ENCODE data around the gene ANKRD12.
A peak's percentile ranks its signal among the peaks of the same experiment; 100 is the strongest.

Gene ANKRD12

DNA sequence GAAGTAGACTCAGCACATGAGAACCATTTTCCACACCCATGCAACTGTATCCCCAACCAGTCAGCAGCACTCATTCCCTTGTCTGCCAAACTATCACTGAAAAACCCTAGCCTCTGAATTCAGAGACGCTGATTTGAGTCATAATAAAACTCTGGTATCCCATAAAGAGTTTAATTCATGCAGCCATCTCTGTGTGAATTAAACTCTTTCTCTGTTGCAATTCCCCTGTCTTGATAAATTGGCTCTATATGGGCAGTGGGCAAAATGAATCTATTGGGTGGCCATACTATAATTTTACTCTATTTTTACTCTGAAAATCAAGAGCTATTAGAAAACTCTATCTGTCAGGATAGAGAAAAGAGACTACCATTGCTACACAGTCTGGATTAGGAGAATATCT, 157.4 kb downstream of the ANKRD12 start:
- DNase-seq, result no peak

DNA sequence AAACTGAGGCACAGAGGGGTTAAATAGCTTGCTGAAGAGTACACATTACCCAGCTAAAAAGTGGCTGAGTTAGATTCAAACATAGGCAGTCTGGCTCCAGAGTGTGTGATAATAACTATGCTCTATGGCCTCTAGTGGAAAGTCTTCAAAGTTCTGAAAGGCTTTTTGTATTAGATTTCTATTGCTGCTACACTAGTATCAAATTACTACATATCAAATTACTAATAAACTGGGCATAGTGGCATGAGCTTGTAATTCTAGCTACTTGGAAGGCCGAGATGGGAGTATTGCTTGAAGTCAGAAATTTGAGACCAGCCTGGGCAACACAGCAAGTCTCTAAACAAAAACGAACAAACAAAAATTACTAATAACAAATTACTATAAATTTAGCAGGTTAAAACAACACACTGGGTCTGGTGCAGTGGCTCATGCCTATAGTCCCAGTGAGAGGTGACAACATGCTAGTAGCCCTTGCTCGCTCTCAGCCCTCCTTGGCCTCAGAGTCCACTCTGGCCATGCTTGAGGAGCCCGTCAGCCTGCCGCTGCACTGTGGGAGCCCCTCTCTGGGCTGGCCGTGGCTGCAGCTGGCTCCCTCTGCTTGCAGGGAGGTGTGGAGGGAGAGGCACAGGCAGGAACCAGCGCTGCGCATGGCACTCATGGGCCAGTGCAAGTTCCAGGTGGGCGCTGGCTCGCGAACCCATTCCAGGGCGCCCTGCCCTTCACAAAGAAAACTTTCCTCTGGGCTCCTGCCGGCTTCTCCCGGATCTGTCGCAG, 159.8 kb downstream of the ANKRD12 start:
- no peak for DNase-seq

DNA sequence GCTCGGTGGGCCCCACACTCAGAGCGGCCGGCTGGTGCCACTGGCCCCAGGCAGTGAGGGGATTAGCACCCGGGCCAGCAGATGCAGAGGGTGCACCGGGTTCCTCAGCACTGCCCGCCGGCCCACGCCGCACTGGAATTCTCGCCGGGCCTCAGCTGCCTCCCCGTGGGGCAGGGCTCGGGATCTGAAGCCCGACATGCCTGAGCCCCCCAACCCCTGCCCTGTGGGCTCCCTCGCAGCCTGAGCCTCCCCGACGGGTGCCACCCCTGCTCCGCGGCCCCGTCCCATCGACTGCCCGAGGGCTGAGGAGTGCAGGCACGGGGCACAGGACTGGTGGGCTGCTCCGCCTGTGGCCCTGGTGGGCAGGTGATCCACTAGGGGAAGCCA, 160.4 kb downstream of the ANKRD12 start:
- DNase-seq, result no peak

DNA sequence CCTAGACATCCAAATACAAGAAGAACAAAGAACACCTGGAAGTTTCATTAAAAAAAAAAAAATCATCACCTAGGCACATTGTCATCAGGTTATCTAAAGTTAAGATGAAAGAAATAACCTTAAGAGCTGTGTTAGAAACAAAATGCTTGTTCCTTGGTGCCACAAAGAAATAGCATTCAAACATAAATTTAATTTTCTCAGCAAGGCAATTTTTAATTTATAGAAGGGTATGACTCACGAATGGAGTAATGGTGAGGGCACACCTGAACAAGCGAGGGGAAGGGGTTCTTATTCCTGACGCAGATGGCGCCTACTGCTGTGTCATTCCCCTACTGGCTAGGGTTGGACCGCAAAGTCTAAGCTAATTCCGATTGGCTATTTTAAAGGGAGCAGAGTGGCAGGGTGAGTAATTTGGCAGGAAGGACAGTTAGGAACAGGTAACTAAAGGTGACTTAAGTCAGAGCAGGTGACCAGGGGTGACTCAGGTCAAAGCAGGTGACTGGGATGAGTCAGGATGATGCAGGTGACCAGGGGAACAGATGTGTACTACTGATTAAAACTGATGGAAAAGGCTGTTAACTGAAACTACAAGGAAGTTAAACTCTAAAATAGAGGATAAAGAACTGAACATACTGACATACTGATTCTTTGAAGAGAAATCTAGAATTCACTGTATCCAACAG, 167.9 kb downstream of the ANKRD12 start:
- DNase-seq, result no peak

DNA sequence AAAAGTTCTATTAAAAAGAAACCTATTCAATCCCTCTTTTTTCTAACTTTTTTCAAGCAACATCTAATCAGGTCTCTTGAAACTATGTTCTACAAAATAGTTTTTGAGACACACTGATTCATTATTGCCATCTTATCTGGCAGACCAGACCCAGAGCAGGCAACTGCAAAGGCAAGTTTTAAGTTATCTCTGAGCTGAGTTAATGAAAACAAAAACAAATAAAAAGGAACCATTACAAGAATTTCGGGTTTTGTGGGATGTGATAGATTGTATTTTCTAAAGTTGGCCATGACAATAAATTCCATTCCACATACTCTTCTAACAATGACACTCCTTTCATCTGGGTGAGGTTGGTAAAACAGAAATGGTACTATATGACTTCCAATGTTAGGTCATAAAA, 182.8 kb downstream of the ANKRD12 start:
- DNase-seq, result no peak

DNA sequence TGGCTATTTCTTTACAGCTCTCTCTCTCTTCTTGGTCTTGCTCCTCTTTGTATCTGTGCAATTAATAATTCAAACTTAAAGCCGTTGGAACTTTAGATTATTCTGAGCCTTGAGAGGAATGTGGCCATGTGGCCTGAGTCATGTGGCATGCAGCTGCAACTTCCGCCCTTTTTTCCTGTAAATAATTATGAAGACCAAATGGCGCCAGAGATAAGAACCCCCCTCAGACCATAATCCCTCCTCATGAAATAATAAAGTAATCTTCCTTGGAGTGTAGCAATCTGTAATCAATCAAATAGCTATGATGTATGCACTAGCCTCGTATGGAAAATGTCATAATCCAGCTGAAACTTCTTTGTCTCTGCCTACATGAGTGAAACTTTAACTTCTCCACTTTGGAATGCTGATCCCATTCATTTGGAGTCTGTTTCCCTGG, 184.5 kb downstream of the ANKRD12 start:
- no peak for DNase-seq

GRCh38 chr18:9321736-9322135, 185.2 kb downstream of the ANKRD12 start:
- DNase-seq, result no peak

DNA sequence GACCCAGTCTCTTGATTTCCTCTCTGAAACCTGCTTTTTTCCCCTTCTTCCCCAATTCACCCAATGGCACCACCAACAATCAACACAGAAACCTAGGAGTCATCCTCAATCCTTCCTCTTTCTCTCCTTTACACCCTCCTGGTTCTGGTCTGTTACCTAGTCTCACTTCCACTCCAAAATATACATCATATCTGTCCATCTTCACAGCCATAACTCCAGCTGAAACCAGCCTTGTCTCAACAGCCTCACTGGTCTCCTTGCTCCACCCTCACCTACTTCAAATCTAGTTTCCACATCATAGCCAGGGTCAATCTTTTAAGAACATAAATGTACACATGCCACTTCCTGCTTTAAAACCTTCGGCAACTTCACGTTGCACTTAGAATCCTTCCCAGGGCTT, 186.2 kb downstream of the ANKRD12 start:
- DNase-seq, result no peak

DNA sequence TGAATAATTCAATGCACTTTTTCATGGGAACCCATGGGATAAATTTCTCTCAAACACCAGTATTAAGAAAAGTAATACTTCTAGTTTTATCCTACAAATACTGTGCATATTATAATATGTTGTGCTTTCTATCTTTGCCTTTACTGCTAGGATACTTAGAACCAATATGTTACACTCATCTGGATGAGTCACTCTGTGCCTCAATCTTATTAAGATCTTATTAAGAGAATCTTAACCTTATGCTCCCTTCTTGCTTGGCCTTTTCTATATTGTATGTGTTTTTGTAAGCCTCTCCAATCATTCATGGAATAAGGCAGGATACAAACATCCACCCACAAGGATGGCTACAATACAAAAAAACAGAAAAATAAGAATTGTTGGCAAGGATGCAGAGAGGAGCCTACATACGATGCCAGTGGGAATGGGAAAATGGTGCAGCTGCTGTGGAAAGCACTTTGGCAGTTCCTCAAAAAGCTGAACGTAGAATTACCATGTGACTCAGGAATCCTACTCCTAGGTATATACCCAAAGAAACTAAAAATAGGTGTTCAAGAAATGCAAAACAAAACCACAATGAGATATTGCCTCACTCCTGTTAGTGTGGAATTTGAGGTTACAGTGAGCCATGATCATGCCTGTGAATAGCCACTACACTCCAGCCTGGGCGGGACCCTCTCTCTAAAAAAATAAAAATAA, 187.3 kb downstream of the ANKRD12 start:
- DNase-seq, result no peak

DNA sequence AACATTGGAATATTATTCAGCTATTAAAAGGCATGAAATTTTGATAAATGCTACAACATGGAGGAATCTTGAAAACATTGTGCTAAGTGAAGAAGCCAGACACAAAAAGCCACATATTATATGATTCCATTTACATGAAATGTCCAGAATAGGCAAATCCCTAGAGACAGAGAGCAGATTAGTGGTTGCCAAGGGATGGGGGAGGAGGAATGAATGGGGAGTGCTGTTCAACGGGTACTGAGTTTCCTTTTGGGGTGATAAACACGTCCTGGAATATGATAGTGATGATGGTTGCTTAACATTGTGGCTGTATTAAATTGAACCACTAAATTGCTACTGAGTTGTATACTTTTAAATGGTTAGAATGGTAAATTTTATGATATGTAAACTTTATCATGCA, 189.1 kb downstream of the ANKRD12 start:
- no peak for DNase-seq

- DNase-seq, result no peak
Observed at GRCh38 chr18:9328776-9329175, 192.2 kb downstream of the ANKRD12 start.

DNA sequence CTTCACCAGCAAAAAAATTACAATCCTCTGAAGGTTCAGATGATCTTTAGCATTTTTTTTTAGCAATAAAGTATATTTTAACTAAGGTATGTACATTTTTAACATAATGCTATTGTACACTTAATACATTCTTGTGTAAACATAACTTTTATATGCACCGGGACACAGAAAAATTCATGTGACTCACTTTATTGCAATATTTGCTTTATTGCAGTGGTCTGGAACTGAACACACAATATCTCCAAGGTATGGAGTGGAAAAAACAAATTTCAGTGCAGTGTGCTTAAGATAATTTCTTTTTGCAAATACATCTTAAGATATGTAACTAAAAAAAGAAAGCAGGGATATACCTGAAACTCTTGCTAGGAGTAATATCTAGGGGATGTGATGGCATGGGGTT, 192.9 kb downstream of the ANKRD12 start:
- DNase-seq, result no peak

GRCh38 chr18:9330419-9330818, 193.8 kb downstream of the ANKRD12 start:
- DNase-seq, result no peak

- DNase-seq, result no peak
Observed at GRCh38 chr18:9333441-9334328, 197.1 kb downstream of the ANKRD12 start.

GRCh38 chr18:9334329-9334972, 197.9 kb downstream of the ANKRD12 start, which contains the start of gene TWSG1:
Gene TWSG1 (plus strand): TSS chr18:9334773. CDS start chr18:9337230, 2,457 bp downstream.
- DNase-seq, result peak; percentile 96

DNA sequence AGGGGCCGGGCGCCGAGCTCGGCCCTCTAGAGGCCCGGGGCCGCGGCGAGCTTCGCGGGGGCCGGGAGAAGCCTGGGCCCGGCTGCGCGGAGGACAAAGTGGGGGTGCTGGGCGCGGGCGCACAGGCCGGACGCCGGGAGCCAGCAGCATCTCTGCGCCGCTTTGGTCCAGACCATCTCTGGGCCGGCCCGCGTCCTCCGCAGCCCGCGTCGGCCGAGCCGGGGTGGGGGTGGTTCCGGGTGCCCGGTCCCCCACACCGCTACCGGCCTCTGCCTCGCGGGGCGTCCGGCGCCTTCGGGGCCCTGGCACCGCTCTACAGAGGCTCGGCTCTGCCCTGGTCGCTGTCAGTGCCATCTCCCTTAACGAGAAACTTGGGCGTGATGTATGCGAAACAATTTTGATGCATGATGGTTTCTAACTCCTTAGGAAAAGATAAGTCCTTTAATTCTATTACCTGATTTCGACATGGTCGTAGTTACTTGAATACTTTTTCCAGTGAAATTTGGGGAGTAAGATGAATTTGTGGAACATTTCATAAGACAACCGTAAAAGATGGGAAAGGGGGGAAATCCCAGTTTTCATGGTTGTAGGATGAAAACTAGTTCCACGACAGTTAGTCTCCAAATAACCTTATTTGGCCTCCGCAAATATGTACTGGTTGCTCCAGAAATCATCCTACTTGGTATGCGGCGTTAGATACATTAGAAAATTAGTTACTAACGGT, 198.6 kb downstream of the ANKRD12 start:
- peak; percentile 97 for DNase-seq

All from right kidney (tissue), 1 donor.